PC-3 (cell line): ENCODE data around the gene BTBD17. TPM values are rescaled to one million over a fixed set of nuclear protein-coding genes. Genes with fewer than 3 reads are reported as not detected.

ENCODE experiments used
- ATAC-seq: fragments of 200-7000 bp; cut with Tn5 transposase; 2 replicates; pipeline ENCODE4 v1.9.1; 2020; ENCODE audit warnings: mild to moderate bottlenecking, moderate library complexity
- BruUV-seq: library from RNA; stranded (reverse); fragments of 400-500 nt; replicated peaks from 2 replicates; lab custom pipeline; 2021; lab: Mats Ljungman, UMichigan
- CTCF ChIA-PET: fragments of 300-600 bp; sonication (Branson Sonifier 250); formaldehyde crosslinking; loops from one replicate; lab custom pipeline; 2022; ENCODE audit warnings: antibody characterized with exemption; lab: Charles Lee
- POLR2A ChIA-PET: fragments of 300-600 bp; sonication (Branson Sonifier 250); formaldehyde crosslinking; loops from one replicate; lab custom pipeline; 2022; ENCODE audit warnings: antibody characterized with exemption; ENCODE audit not compliant: unreplicated experiment; lab: Charles Lee
- DNase-seq: peaks from one replicate; pipeline ENCODE4 v3.0.0-alpha.2; 2015
- H2AFZ ChIP-seq: fragments of 300-600 bp; sonication (generic); 2 replicates; pipeline ENCODE4 v1.6.0; 2016; ENCODE audit warnings: antibody characterized with exemption, low read length
- H3F3A ChIP-seq: fragments of 300-600 bp; sonication (generic); one replicate; pipeline ENCODE4 v1.6.0; 2017; ENCODE audit warnings: antibody characterized with exemption, low read length, control low read depth, mild to moderate bottlenecking; ENCODE audit not compliant: unreplicated experiment
- H3K27ac ChIP-seq: fragments of 300-600 bp; sonication (generic); 2 replicates; pipeline ENCODE4 v1.5.1; 2016; ENCODE audit warnings: mild to moderate bottlenecking, low read length
- H3K27me3 ChIP-seq: fragments of 300-600 bp; sonication (generic); 2 replicates; pipeline ENCODE4 v1.6.1; 2016; ENCODE audit warnings: low read length, mixed read lengths
- H3K36me3 ChIP-seq: fragments of 300-600 bp; sonication (generic); 2 replicates; pipeline ENCODE4 v1.6.1; 2016; ENCODE audit warnings: low read depth, mixed run types, low read length, mixed read lengths
- H3K4me1 ChIP-seq: fragments of 300-600 bp; sonication (generic); 2 replicates; pipeline ENCODE4 v1.5.1; 2016; ENCODE audit warnings: low read length; ENCODE audit not compliant: insufficient read depth
- H3K4me2 ChIP-seq: fragments of 300-600 bp; sonication (generic); 2 replicates; pipeline ENCODE4 v1.6.0; 2016; ENCODE audit warnings: low read length
- H3K4me3 ChIP-seq: fragments of 300-600 bp; sonication (generic); 2 replicates; pipeline ENCODE4 v1.5.1; 2016; ENCODE audit warnings: mild to moderate bottlenecking, low read length, mixed read lengths
- H3K79me2 ChIP-seq: fragments of 300-600 bp; sonication (generic); 2 replicates; pipeline ENCODE4 v1.6.1; 2017; ENCODE audit warnings: low read length, mixed read lengths
- H3K9ac ChIP-seq: fragments of 300-600 bp; sonication (generic); 2 replicates; pipeline ENCODE4 v1.6.0; 2016; ENCODE audit warnings: mild to moderate bottlenecking, low read length
- H3K9me2 ChIP-seq: fragments of 300-600 bp; sonication (generic); replicated peaks from 2 replicates; pipeline ENCODE4 v1.6.1; 2016; ENCODE audit warnings: mixed run types, low read length, mixed read lengths
- H3K9me3 ChIP-seq: fragments of 300-600 bp; sonication (generic); 2 replicates; pipeline ENCODE4 v1.6.1; 2016; ENCODE audit warnings: low read length, mixed read lengths
- H4K20me1 ChIP-seq: fragments of 300-600 bp; sonication (generic); 2 replicates; pipeline ENCODE4 v1.6.1; 2016; ENCODE audit warnings: low read length, mixed read lengths
- CTCF ChIP-seq: fragments of 300-600 bp; sonication (generic); conservative IDR thresholded peaks from 2 replicates; pipeline ENCODE4 v1.5.1; 2017; ENCODE audit warnings: antibody characterized with exemption, low read depth, mild to moderate bottlenecking, low read length
- EZH2 ChIP-seq: fragments of 300-600 bp; sonication (generic); IDR thresholded peaks from one replicate; pipeline ENCODE4 v1.6.1; 2017; ENCODE audit warnings: antibody characterized with exemption, mild to moderate bottlenecking, low read length; ENCODE audit not compliant: unreplicated experiment
- EZH2phosphoT487 ChIP-seq: fragments of 300-600 bp; sonication (generic); IDR thresholded peaks from 2 replicates; pipeline ENCODE4 v1.6.1; 2018; ENCODE audit warnings: mild to moderate bottlenecking, antibody characterized with exemption, low read length, borderline replicate concordance
- intact Hi-C: fragments of 100-400 bp; cut with micrococcal nuclease; formaldehyde crosslinking; loops from 2 replicates; pipeline ENCODE4 v1.9.0; 2023
- total RNA-seq: library from RNA; depleted of rRNA; stranded (reverse); fragments of >200 nt; gene quantifications from 2 replicates; pipeline ENCODE4 v1.2.3, GENCODE V29; 2014

The BTBD17 gene
- total RNA-seq, 1 experiment from 2014 or later: not detected

GRCh38 chr17:74328487-74328886 lies 33.2 kb downstream of the BTBD17 start:
- ChIA-PET CTCF (no interaction called here), POLR2A (no interaction called here)
- no peaks in the 10 kb centered on the region for H4K20me1 ChIP-seq
- no peak overlapping the region for H3K9ac ChIP-seq
- H3K9me3 ChIP-seq: no peaks in the 10 kb centered on the region
- H3K9me2 ChIP-seq: no peaks in the 10 kb centered on the region
- no peak overlapping the region for H2AFZ ChIP-seq
- no TSS peak for BruUV-seq
- H3F3A ChIP-seq: no peaks in the 10 kb centered on the region
- H3K4me1 ChIP-seq: no peaks in the 10 kb centered on the region
- ATAC-seq (no peak), DNase-seq (no peak)
- H3K79me2 ChIP-seq: no peaks in the 10 kb centered on the region
- no peak overlapping the region for H3K4me3 ChIP-seq
- H3K36me3 ChIP-seq: no peaks in the 10 kb centered on the region
- no peak for TF ChIP-seq EZH2
- no peak for TF ChIP-seq CTCF
- no peak for TF ChIP-seq EZH2phosphoT487
- H3K27me3 ChIP-seq: peaks cover 43% of the 10 kb centered on the region
- H3K4me2 ChIP-seq: no peak overlapping the region
- no peak overlapping the region for H3K27ac ChIP-seq
- intact Hi-C loops: no loop called here

GRCh38 chr17:74326506-74326905 lies 35.2 kb downstream of the BTBD17 start:
- DNase-seq (no peak), ATAC-seq (no peak)
- H3K9me2 ChIP-seq: no peaks in the 10 kb centered on the region
- no peak overlapping the region for H2AFZ ChIP-seq
- H3K9ac ChIP-seq: no peak overlapping the region
- POLR2A ChIA-PET: no interaction called here
- CTCF ChIA-PET: no interaction called here
- H3K27me3 ChIP-seq: peaks cover 56% of the 10 kb centered on the region
- no peak overlapping the region for H3K4me3 ChIP-seq
- no TSS peak for BruUV-seq
- H4K20me1 ChIP-seq: no peaks in the 10 kb centered on the region
- intact Hi-C loops: no loop called here
- H3K9me3 ChIP-seq: no peaks in the 10 kb centered on the region
- no peak overlapping the region for H3K4me2 ChIP-seq
- TF ChIP-seq EZH2: no peak
- no peak for TF ChIP-seq CTCF
- TF ChIP-seq EZH2phosphoT487: no peak
- H3K36me3 ChIP-seq: no peaks in the 10 kb centered on the region
- no peaks in the 10 kb centered on the region for H3F3A ChIP-seq
- H3K27ac ChIP-seq: no peak overlapping the region
- no peaks in the 10 kb centered on the region for H3K79me2 ChIP-seq
- no peaks in the 10 kb centered on the region for H3K4me1 ChIP-seq

GRCh38 chr17:74325743-74326379 lies 35.8 kb downstream of the BTBD17 start, which contains the start of gene KIF19:
TSS of gene KIF19 (plus strand) at chr17:74326226. CDS start at chr17:74326350, 124 bp downstream.
- Histone ChIP-seq H3K36me3 (no peaks in the 10 kb centered on the region), H3K9me3 (no peaks in the 10 kb centered on the region), H3K9me2 (no peaks in the 10 kb centered on the region), H3K4me2 (no peak within 1 kb of the TSS), H3K9ac (no peak within 1 kb of the TSS), H4K20me1 (no peaks in the 10 kb centered on the region), H3K79me2 (no peaks in the 10 kb centered on the region), H2AFZ (no peak within 1 kb of the TSS), H3K4me3 (no peak within 1 kb of the TSS), H3K27me3 (peaks cover 56% of the 10 kb centered on the region), H3K27ac (no peak within 1 kb of the TSS), H3K4me1 (no peaks in the 10 kb centered on the region), H3F3A (no peaks in the 10 kb centered on the region)
- intact Hi-C loops: no loop called here
- POLR2A ChIA-PET: no interaction called here
- no peak for ATAC-seq
- BruUV-seq: no TSS peak
- TF ChIP-seq EZH2phosphoT487 (no peak), EZH2 (no peak), CTCF (no peak)
- CTCF ChIA-PET: no interaction called here
- no peak for DNase-seq
